IMR-90 (cell line): ENCODE results near the gene SLC38A1. TPM values are rescaled to one million over a fixed set of nuclear protein-coding genes. Genes with fewer than 3 reads are reported as not detected.

ENCODE experiments used
- ATAC-seq: fragments of 200-7000 bp; cut with Tn5 transposase; 2 replicates; pipeline ENCODE4 v1.9.1; 2020; ENCODE audit warnings: low read depth, mild to moderate bottlenecking, moderate library complexity
- BruUV-seq: library from RNA; stranded (reverse); fragments of 400-500 nt; replicated peaks from 2 replicates; lab custom pipeline; 2021; lab: Mats Ljungman, UMichigan
- CTCF ChIA-PET: fragments of 300-600 bp; formaldehyde crosslinking; extraction: SDS; loops from one replicate; lab custom pipeline; 2021; ENCODE audit warnings: antibody characterized with exemption; lab: Yijun Ruan, JAX
- POLR2A ChIA-PET: fragments of 300-600 bp; sonication (Branson Sonifier 250); formaldehyde crosslinking; loops from one replicate; lab custom pipeline; 2022; ENCODE audit warnings: antibody characterized with exemption; ENCODE audit not compliant: unreplicated experiment; lab: Charles Lee
- DNase-seq: peaks from one replicate; pipeline ENCODE4 v3.0.0; 2013
- H2AFZ ChIP-seq: replicated peaks from 2 replicates; pipeline ENCODE3; 2013; ENCODE audit warnings: low read length, mild to moderate bottlenecking; ENCODE audit not compliant: poor library complexity
- H2AK5ac ChIP-seq: 2 replicates; pipeline ENCODE4 v1.6.1; 2013; ENCODE audit warnings: low read depth, low read length, inconsistent platforms
- H2AK9ac ChIP-seq: replicated peaks from 2 replicates; pipeline ENCODE3; 2013; ENCODE audit warnings: mild to moderate bottlenecking, low read depth, low read length, moderate library complexity; ENCODE audit not compliant: poor library complexity
- H2BK120ac ChIP-seq: 2 replicates; pipeline ENCODE4 v1.6.1; 2013; ENCODE audit warnings: low read depth, low read length, inconsistent platforms
- H2BK15ac ChIP-seq: 3 replicates; pipeline ENCODE4 v1.6.1; 2013; ENCODE audit warnings: low read depth, low read length, inconsistent platforms
- H2BK20ac ChIP-seq: 2 replicates; pipeline ENCODE4 v1.6.1; 2013; ENCODE audit warnings: low read depth, mild to moderate bottlenecking, inconsistent platforms, low read length, moderate library complexity
- H2BK5ac ChIP-seq: 2 replicates; pipeline ENCODE4 v1.6.1; 2013; ENCODE audit warnings: mild to moderate bottlenecking, low read depth, low read length, inconsistent platforms; ENCODE audit not compliant: poor library complexity, severe bottlenecking
- H3K14ac ChIP-seq: replicated peaks from 2 replicates; pipeline ENCODE4 v1.6.1; 2013; ENCODE audit warnings: low read depth, low read length, inconsistent platforms
- H3K18ac ChIP-seq: 2 replicates; pipeline ENCODE4 v1.6.1; 2013; ENCODE audit warnings: low read depth, low read length, control low read depth
- H3K23ac ChIP-seq: 2 replicates; pipeline ENCODE4 v1.6.1; 2013; ENCODE audit warnings: low read depth, low read length, inconsistent platforms
- H3K27ac ChIP-seq: 2 replicates; pipeline ENCODE4 v1.5.1; 2013; ENCODE audit warnings: mild to moderate bottlenecking, control low read depth, low read length; ENCODE audit not compliant: insufficient read depth
- H3K27me3 ChIP-seq: 2 replicates; pipeline ENCODE4 v1.6.1; 2013; ENCODE audit warnings: low read length; ENCODE audit not compliant: control insufficient read depth, insufficient read depth
- H3K36me3 ChIP-seq: 2 replicates; pipeline ENCODE4 v1.6.1; 2013; ENCODE audit warnings: low read length, mixed read lengths; ENCODE audit not compliant: control insufficient read depth, insufficient read depth
- H3K4ac ChIP-seq: 2 replicates; pipeline ENCODE4 v1.6.1; 2013; ENCODE audit warnings: low read depth, low read length, inconsistent platforms
- H3K4me1 ChIP-seq: 2 replicates; pipeline ENCODE4 v1.6.1; 2013; ENCODE audit warnings: low read length, mixed read lengths; ENCODE audit not compliant: control insufficient read depth, insufficient read depth
- H3K4me2 ChIP-seq: 2 replicates; pipeline ENCODE4 v1.6.1; 2013; ENCODE audit warnings: low read depth, mild to moderate bottlenecking, control low read depth, low read length, moderate library complexity
- H3K4me3 ChIP-seq: 2 replicates; pipeline ENCODE4 v1.5.1; 2013; ENCODE audit warnings: low read depth, mild to moderate bottlenecking, control low read depth, low read length, moderate library complexity; ENCODE audit not compliant: insufficient read depth
- H3K56ac ChIP-seq: 2 replicates; pipeline ENCODE4 v1.6.1; 2013; ENCODE audit warnings: low read length, inconsistent platforms; ENCODE audit not compliant: insufficient read depth; ENCODE audit errors: extremely low read depth
- H3K79me1 ChIP-seq, 2 experiments: 2 replicates each; pipeline ENCODE4 v1.6.1; 2013; ENCODE audit warnings: low read length in 2 of 2, inconsistent platforms in 1 of 2, low read depth in 1 of 2
- H3K9ac ChIP-seq: 2 replicates; pipeline ENCODE4 v1.6.1; 2013; ENCODE audit warnings: low read depth, low read length, control low read depth
- H3K9me1 ChIP-seq: 2 replicates; pipeline ENCODE4 v1.6.1; 2013; ENCODE audit warnings: low read length, inconsistent platforms; ENCODE audit not compliant: insufficient read depth
- H3K9me3 ChIP-seq: 2 replicates; pipeline ENCODE4 v1.6.1; 2013; ENCODE audit warnings: low read length; ENCODE audit not compliant: control insufficient read depth, insufficient read depth
- H4K20me1 ChIP-seq: 2 replicates; pipeline ENCODE4 v1.6.1; 2013; ENCODE audit warnings: low read length, inconsistent platforms; ENCODE audit not compliant: insufficient read depth
- H4K5ac ChIP-seq: 2 replicates; pipeline ENCODE4 v1.6.1; 2013; ENCODE audit warnings: mild to moderate bottlenecking, low read depth, low read length, control low read depth
- H4K8ac ChIP-seq, 2 experiments: 2 replicates each; pipeline ENCODE4 v1.6.1; 2013; ENCODE audit warnings: low read depth in 2 of 2, low read length in 2 of 2, control low read depth in 1 of 2, inconsistent platforms in 1 of 2
- H4K91ac ChIP-seq: 2 replicates; pipeline ENCODE4 v1.6.1; 2013; ENCODE audit warnings: low read depth, low read length, inconsistent platforms; ENCODE audit not compliant: insufficient read depth
- BHLHE40 ChIP-seq: fragments of 150-350 bp; IDR thresholded peaks from 2 replicates; pipeline ENCODE4 v1.6.1; 2016; ENCODE audit warnings: mild to moderate bottlenecking, low read depth, low read length
- CTCF ChIP-seq: conservative IDR thresholded peaks from 2 replicates; pipeline ENCODE4 v1.5.1; 2012; ENCODE audit warnings: mild to moderate bottlenecking, low read depth, low read length, improper control_type of control experiment
- ELK1 ChIP-seq: fragments of 150-350 bp; IDR thresholded peaks from 2 replicates; pipeline ENCODE4 v1.6.1; 2016; ENCODE audit warnings: low read depth, mild to moderate bottlenecking, low read length, moderate library complexity, borderline replicate concordance
- NFE2L2 ChIP-seq: fragments of 150-350 bp; IDR thresholded peaks from 2 replicates; pipeline ENCODE4 v1.6.1; 2016; ENCODE audit warnings: low read depth, mild to moderate bottlenecking, low read length
- POLR2A ChIP-seq: IDR thresholded peaks from 2 replicates; pipeline ENCODE4 v1.6.1; 2012; ENCODE audit warnings: mild to moderate bottlenecking, low read depth, low read length
- RCOR1 ChIP-seq: IDR thresholded peaks from 2 replicates; pipeline ENCODE4 v1.6.1; 2012; ENCODE audit warnings: mild to moderate bottlenecking, low read length, improper control_type of control experiment; ENCODE audit not compliant: insufficient replicate concordance
- USF2 ChIP-seq: fragments of 150-350 bp; IDR thresholded peaks from 2 replicates; pipeline ENCODE4 v1.6.1; 2017; ENCODE audit warnings: mild to moderate bottlenecking, antibody characterized with exemption, low read length, low read depth
- WGBS, 2 experiments: methylation state at CpG; one replicate each; pipeline versions ENCODE4 v1.1.5 to v1.1.7; 2013; ENCODE audit warnings: missing lambda C conversion rate in 2 of 2; ENCODE audit not compliant: insufficient read length in 1 of 2; ENCODE audit errors: extremely low coverage in 2 of 2; 5-methylcytosine and 5-hydroxymethylcytosine counted together
- dilution Hi-C: fragments of 300-500 bp; cut with HindIII; formaldehyde crosslinking; loops from one replicate; pipeline ENCODE4 v1.14.3; 2018; ENCODE audit warnings: low sequenced_read_pairs; ENCODE audit not compliant: unreplicated experiment
- in situ Hi-C: fragments of 300-500 bp; cut with MboI; formaldehyde crosslinking; loops from 3 replicates; pipeline ENCODE4 v1.14.3; 2019; ENCODE audit warnings: low sequenced_read_pairs, inconsistent platforms, mixed read lengths
- intact Hi-C: fragments of 100-400 bp; cut with micrococcal nuclease; formaldehyde crosslinking; loops from 2 replicates; pipeline ENCODE4 v1.10.0; 2022
- polyA plus RNA-seq, 3 experiments: library from polyadenylated mRNA; depleted of rRNA; stranded (reverse); fragments of >200 nt; gene quantifications; 2 replicates each; pipeline ENCODE4 v1.2.3, GENCODE V29; 2012; ENCODE audit warnings: low replicate concordance in 1 of 3
- total RNA-seq: library from RNA; depleted of rRNA; stranded (reverse); fragments of >200 nt; gene quantifications from 2 replicates; pipeline ENCODE4 v1.2.3, GENCODE V29; 2012

SLC38A1 gene
- total and polyA plus RNA-seq, 2 of the 4 experiments (the other 2 are of a cell fraction), result 22.8 to 61.5 TPM

- H2BK15ac ChIP-seq, result peak overlapping the region; percentile 99; the same call in 2 of the 3 replicates
- no TSS peak for BruUV-seq
- intact Hi-C loops (loop anchor here (2.0 to 10.0 kb wide), 7 partner anchors 59 to 667 kb away; partner anchors contain the start of gene SCAF11), in situ Hi-C loops (loop anchor here (5.0 kb wide), 1 partner anchor 51 kb away; no protein-coding TSS in a partner anchor), dilution Hi-C loops (no loop called here)
- peak overlapping the region; percentile 68 for H4K5ac ChIP-seq
- H3K9me3 ChIP-seq, result no peaks in the 10 kb centered on the region
- peaks cover 8 to 41% of the 10 kb centered on the region in 2 experiments; a peak in 3 of 4 replicates for H3K79me1 ChIP-seq
- peak overlapping the region; percentile 98 for H2AK9ac ChIP-seq
- H2AFZ ChIP-seq, result peak overlapping the region; percentile 93
- peak overlapping the region; percentile 85 for H3K23ac ChIP-seq
- peak overlapping the region; percentile 91 for H3K27ac ChIP-seq
- H2BK20ac ChIP-seq, result peak overlapping the region; percentile 50; the same call in 1 of the 2 replicates
- H3K27me3 ChIP-seq, result no peaks in the 10 kb centered on the region
- H4K8ac ChIP-seq, result peak overlapping the region; percentile 93 to 99
- no peak for TF ChIP-seq CTCF
- no peak for TF ChIP-seq BHLHE40
- no peak for TF ChIP-seq RCOR1
- TF ChIP-seq USF2, result no peak
- TF ChIP-seq ELK1, result no peak
- TF ChIP-seq NFE2L2, result no peak
- peak; percentile 34; the same call in 1 of the 2 replicates for TF ChIP-seq POLR2A
- H4K20me1 ChIP-seq, result peaks cover 37% of the 10 kb centered on the region
- peak overlapping the region; percentile 96 for H3K56ac ChIP-seq
- peak overlapping the region; percentile 94 for H2AK5ac ChIP-seq
- H3K36me3 ChIP-seq, result no peaks in the 10 kb centered on the region
- peaks cover 20% of the 10 kb centered on the region for H3K4me1 ChIP-seq
- H3K18ac ChIP-seq, result peak overlapping the region; percentile 71
- peak overlapping the region; percentile 99 for H4K91ac ChIP-seq
- H3K9me1 ChIP-seq, result peaks cover 14% of the 10 kb centered on the region
- H3K9ac ChIP-seq, result peak overlapping the region; percentile 98
- H3K4me3 ChIP-seq, result peak overlapping the region; percentile 96
- H3K14ac ChIP-seq, result peak overlapping the region; percentile 94
- ATAC-seq (peak; percentile 5), DNase-seq (peak; percentile 19)
- ChIA-PET CTCF (interaction anchor here (0.8 kb wide), 1 partner anchor 88 kb away, joined by 4 read pairs; no protein-coding TSS in a partner anchor), POLR2A (interaction anchor here (1.0 kb wide), 1 partner anchor 206 kb away, joined by 4 read pairs; no protein-coding TSS in a partner anchor)
- H2BK5ac ChIP-seq, result peak overlapping the region; percentile 22
- peak overlapping the region; percentile 81 for H3K4me2 ChIP-seq
- 1% methylated on average over 21 of the region's 48 CpGs; no CpG with 5 or more reads in 1 of the 2 experiments for WGBS, 2 experiments
- H3K4ac ChIP-seq, result peak overlapping the region; percentile 96
- H2BK120ac ChIP-seq, result peak overlapping the region; percentile 91
Measured at GRCh38 chr12:46267825-46268582, 839 bp downstream of the SLC38A1 start.
